ENCODE data around the gene MALAT1. TPM values are rescaled to one million over a fixed set of nuclear protein-coding genes. Genes with fewer than 3 reads are reported as not detected.

MALAT1 gene
- total and polyA plus RNA-seq, 2 of the 13 experiments (the other 11 are each of a cell fraction or from before 2014, with no cell fraction given) = 143 to 1,237 TPM

DNA sequence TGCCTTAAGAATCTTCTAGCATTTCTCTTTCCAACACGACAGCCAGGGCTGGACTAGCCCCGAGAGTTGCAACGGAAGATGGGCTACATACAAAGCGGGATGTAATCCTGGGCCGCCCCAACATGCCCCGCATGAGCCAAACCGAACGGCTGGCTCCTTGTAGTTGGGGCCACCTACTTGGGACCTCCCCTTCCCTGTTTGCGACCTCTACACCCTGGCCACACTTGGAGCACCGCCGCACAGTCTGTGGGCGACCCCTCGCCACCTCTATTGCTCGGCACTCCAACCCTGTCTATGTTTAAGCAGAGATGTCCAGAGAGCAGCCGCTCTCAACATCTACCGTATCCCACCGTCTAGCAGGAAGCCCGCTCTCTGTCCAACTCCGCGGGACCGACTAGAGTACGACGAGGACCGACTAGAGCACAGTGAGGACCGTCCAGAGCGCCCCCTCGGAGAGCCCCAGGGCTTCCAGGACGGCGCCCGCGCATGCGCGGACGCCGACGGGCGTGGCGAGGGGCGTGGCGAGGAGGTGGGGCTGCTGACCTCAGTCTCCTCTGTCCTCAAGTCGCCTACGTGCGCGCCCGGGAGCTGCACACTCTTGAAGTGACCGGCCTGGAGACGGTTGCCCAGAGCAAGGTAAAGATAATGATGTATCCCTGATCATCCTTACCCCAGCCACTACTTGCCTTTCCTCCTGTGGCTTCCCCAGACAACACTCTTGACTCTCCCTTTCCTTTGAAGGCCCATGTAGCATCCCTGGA lies 44.0 kb upstream of the MALAT1 start (continued):
- TF ChIP-seq ZXDC (CRISPR knock-in tag; IDR thresholded peaks at IDR 0.05) (no peak), SRF (IDR thresholded peaks at IDR 0.05; ENCODE audit: low read depth, low read length) (no peak), ZFYVE20 (CRISPR knock-in tag; IDR thresholded peaks at IDR 0.05; ENCODE audit: borderline replicate concordance, low read depth) (no peak), SCMH1 (CRISPR knock-in tag; IDR thresholded peaks at IDR 0.05; ENCODE audit: borderline replicate concordance) (no peak), ZNF761 (CRISPR knock-in tag; conservative IDR thresholded peaks at IDR 0.05) (0 out of 2 replicates have a peak, but pooled peaks have one; percentile 34), BRCA1 (CRISPR knock-in tag; IDR thresholded peaks at IDR 0.05) (no peak), ZNF713 (CRISPR knock-in tag; IDR thresholded peaks at IDR 0.05) (no peak), LCORL (IDR thresholded peaks at IDR 0.05) (no peak), LCORL (CRISPR knock-in tag; IDR thresholded peaks at IDR 0.05) (no peak), ZKSCAN5 (CRISPR knock-in tag; IDR thresholded peaks at IDR 0.05) (no peak), ZBTB20 (CRISPR knock-in tag; IDR thresholded peaks at IDR 0.05; ENCODE audit: borderline replicate concordance, low read depth) (no peak), CCAR2 (optimal IDR thresholded peaks at IDR 0.05; ENCODE audit: low read depth, low read length) (no peak), SOX6 (IDR thresholded peaks at IDR 0.05) (no peak), SOX6 (CRISPR knock-in tag; IDR thresholded peaks at IDR 0.05) (peak; percentile 42; the same call in 1 of the 2 replicates), DPF2 (CRISPR knock-in tag; IDR thresholded peaks at IDR 0.05; ENCODE audit: borderline replicate concordance, low read depth) (no peak), KMT2B (CRISPR knock-in tag; IDR thresholded peaks at IDR 0.05) (no peak; the same call in 1 of the 2 replicates), XRCC5 (optimal IDR thresholded peaks at IDR 0.05; ENCODE audit: low read length) (no peak), ATM (IDR thresholded peaks at IDR 0.05; ENCODE audit: borderline replicate concordance) (no peak), MED1 (CRISPR knock-in tag; IDR thresholded peaks at IDR 0.05) (no peak), NONO (IDR thresholded peaks at IDR 0.05) (no peak), NONO (CRISPR knock-in tag; conservative IDR thresholded peaks at IDR 0.05) (no peak; the same call in 1 of the 2 replicates), SMAD1 (CRISPR knock-in tag; IDR thresholded peaks at IDR 0.05; ENCODE audit: borderline replicate concordance, low read depth) (no peak), MXD4 (CRISPR knock-in tag; IDR thresholded peaks at IDR 0.05) (no peak; the same call in 1 of the 2 replicates), RARG (CRISPR knock-in tag; IDR thresholded peaks at IDR 0.05; ENCODE audit: low read depth) (no peak), ZNF639 (CRISPR knock-in tag; conservative IDR thresholded peaks at IDR 0.05) (no peak), MAFK (conservative IDR thresholded peaks at IDR 0.05 in 1 of 2, IDR thresholded peaks at IDR 0.05 in 1 of 2; ENCODE audit: low read length in 2 of 2) (no peak), ZNF530 (CRISPR knock-in tag; IDR thresholded peaks at IDR 0.05; ENCODE audit: low read depth) (no peak)
- TF ChIP-seq, protein P1, sequence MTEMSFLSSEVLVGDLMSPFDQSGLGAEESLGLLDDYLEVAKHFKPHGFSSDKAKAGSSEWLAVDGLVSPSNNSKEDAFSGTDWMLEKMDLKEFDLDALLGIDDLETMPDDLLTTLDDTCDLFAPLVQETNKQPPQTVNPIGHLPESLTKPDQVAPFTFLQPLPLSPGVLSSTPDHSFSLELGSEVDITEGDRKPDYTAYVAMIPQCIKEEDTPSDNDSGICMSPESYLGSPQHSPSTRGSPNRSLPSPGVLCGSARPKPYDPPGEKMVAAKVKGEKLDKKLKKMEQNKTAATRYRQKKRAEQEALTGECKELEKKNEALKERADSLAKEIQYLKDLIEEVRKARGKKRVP (CRISPR knock-in tag; IDR thresholded peaks at IDR 0.05) = 0 out of 4 replicates have a peak, but pooled peaks of 1 of the 2 experiments have one; percentile 43

All from HepG2 (cell line).